ENCODE data around the gene SLC16A9.

The SLC16A9 gene

DNA sequence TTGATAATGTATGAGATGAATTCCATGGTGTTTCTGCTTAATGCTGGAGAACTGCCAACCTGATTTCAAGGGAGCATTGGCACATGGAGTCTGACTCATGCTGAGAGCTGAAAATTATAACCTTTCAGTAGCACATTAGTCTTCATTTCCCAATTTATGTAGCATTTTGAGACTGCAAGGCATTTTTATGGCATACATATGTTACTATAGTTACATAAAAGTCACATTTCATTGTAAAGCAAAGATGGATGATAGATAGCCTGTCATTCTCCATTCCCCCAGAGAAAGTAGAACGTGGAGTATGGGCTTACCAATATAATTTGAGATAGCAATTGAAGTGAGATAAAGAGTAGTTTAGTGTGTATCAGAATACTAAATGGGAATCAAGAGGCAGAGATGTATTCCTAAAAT lies 103.1 kb downstream of the SLC16A9 start (continued):
- TF ChIP-seq, protein P1, sequence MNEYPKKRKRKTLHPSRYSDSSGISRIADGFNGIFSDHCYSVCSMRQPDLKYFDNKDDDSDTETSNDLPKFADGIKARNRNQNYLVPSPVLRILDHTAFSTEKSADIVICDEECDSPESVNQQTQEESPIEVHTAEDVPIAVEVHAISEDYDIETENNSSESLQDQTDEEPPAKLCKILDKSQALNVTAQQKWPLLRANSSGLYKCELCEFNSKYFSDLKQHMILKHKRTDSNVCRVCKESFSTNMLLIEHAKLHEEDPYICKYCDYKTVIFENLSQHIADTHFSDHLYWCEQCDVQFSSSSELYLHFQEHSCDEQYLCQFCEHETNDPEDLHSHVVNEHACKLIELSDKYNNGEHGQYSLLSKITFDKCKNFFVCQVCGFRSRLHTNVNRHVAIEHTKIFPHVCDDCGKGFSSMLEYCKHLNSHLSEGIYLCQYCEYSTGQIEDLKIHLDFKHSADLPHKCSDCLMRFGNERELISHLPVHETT (tag by site-specific recombination; IDR thresholded peaks at IDR 0.05): no peak
- TF ChIP-seq GLI2 (tag by site-specific recombination; IDR thresholded peaks at IDR 0.05; ENCODE audit: borderline replicate concordance, low read depth) (peak; percentile 29; the same call in 1 of the 2 replicates), GLIS2 (tag by site-specific recombination; IDR thresholded peaks at IDR 0.05) (no peak), ZNF174 (tag by site-specific recombination; IDR thresholded peaks at IDR 0.05) (no peak), ZNF114 (tag by site-specific recombination; IDR thresholded peaks at IDR 0.05) (no peak), SALL2 (tag by site-specific recombination; IDR thresholded peaks at IDR 0.05; ENCODE audit: borderline replicate concordance) (no peak), ZFP69B (tag by site-specific recombination; IDR thresholded peaks at IDR 0.05) (no peak), ZBTB20 (tag by site-specific recombination; IDR thresholded peaks at IDR 0.05) (no peak), ZNF23 (tag by site-specific recombination; IDR thresholded peaks at IDR 0.05; ENCODE audit: borderline replicate concordance) (no peak), ZNF10 (tag by site-specific recombination; IDR thresholded peaks at IDR 0.05) (0 out of 2 replicates have a peak, but pooled peaks have one; percentile 41), ZNF510 (tag by site-specific recombination; IDR thresholded peaks at IDR 0.05; ENCODE audit: insufficient replicate concordance) (no peak), ZNF785 (tag by site-specific recombination; IDR thresholded peaks at IDR 0.05) (no peak), ZNF654 (tag by site-specific recombination; IDR thresholded peaks at IDR 0.05; ENCODE audit: low read depth) (no peak), HOXC10 (CRISPR knock-in tag; IDR thresholded peaks at IDR 0.05) (no peak), ZNF274 (IDR thresholded peaks at IDR 0.05; ENCODE audit: low read length) (no peak), ZNF274 (tag by site-specific recombination; IDR thresholded peaks at IDR 0.05; ENCODE audit: borderline replicate concordance) (no peak), ZNF48 (tag by site-specific recombination; IDR thresholded peaks at IDR 0.05) (no peak), ZNF391 (tag by site-specific recombination; IDR thresholded peaks at IDR 0.05; ENCODE audit: borderline replicate concordance, low read depth) (no peak), SP3 (tag by site-specific recombination; IDR thresholded peaks at IDR 0.05) (no peak), ZNF266 (tag by site-specific recombination; IDR thresholded peaks at IDR 0.05; ENCODE audit: low read depth) (no peak), MEIS1 (CRISPR knock-in tag; IDR thresholded peaks at IDR 0.05; ENCODE audit: borderline replicate concordance) (no peak), ZBTB7A (tag by site-specific recombination; IDR thresholded peaks at IDR 0.05; ENCODE audit: low read depth) (no peak), KLF1 (tag by site-specific recombination; IDR thresholded peaks at IDR 0.05) (no peak)
- TF ChIP-seq, protein P2, sequence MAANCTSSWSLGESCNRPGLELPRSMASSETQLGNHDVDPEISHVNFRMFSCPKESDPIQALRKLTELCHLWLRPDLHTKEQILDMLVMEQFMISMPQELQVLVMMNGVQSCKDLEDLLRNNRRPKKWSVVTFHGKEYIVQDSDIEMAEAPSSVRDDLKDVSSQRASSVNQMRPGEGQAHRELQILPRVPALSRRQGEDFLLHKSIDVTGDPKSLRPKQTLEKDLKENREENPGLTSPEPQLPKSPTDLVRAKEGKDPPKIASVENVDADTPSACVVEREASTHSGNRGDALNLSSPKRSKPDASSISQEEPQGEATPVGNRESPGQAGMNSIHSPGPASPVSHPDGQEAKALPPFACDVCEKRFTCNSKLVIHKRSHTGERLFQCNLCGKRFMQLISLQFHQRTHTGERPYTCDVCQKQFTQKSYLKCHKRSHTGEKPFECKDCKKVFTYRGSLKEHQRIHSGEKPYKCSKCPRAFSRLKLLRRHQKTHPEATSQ (tag by site-specific recombination; IDR thresholded peaks at IDR 0.05): no peak
- TF ChIP-seq, protein P3, sequence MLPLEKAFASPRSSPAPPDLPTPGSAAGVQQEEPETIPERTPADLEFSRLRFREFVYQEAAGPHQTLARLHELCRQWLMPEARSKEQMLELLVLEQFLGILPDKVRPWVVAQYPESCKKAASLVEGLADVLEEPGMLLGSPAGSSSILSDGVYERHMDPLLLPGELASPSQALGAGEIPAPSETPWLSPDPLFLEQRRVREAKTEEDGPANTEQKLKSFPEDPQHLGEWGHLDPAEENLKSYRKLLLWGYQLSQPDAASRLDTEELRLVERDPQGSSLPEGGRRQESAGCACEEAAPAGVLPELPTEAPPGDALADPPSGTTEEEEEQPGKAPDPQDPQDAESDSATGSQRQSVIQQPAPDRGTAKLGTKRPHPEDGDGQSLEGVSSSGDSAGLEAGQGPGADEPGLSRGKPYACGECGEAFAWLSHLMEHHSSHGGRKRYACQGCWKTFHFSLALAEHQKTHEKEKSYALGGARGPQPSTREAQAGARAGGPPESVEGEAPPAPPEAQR (tag by site-specific recombination; IDR thresholded peaks at IDR 0.05): no peak
- TF ChIP-seq, protein P4, sequence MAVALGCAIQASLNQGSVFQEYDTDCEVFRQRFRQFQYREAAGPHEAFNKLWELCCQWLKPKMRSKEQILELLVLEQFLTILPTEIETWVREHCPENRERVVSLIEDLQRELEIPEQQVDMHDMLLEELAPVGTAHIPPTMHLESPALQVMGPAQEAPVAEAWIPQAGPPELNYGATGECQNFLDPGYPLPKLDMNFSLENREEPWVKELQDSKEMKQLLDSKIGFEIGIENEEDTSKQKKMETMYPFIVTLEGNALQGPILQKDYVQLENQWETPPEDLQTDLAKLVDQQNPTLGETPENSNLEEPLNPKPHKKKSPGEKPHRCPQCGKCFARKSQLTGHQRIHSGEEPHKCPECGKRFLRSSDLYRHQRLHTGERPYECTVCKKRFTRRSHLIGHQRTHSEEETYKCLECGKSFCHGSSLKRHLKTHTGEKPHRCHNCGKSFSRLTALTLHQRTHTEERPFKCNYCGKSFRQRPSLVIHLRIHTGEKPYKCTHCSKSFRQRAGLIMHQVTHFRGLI (tag by site-specific recombination; IDR thresholded peaks at IDR 0.05): no peak
- TF ChIP-seq, protein P5, sequence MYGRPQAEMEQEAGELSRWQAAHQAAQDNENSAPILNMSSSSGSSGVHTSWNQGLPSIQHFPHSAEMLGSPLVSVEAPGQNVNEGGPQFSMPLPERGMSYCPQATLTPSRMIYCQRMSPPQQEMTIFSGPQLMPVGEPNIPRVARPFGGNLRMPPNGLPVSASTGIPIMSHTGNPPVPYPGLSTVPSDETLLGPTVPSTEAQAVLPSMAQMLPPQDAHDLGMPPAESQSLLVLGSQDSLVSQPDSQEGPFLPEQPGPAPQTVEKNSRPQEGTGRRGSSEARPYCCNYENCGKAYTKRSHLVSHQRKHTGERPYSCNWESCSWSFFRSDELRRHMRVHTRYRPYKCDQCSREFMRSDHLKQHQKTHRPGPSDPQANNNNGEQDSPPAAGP (tag by site-specific recombination; IDR thresholded peaks at IDR 0.05): no peak
- TF ChIP-seq, protein P6, sequence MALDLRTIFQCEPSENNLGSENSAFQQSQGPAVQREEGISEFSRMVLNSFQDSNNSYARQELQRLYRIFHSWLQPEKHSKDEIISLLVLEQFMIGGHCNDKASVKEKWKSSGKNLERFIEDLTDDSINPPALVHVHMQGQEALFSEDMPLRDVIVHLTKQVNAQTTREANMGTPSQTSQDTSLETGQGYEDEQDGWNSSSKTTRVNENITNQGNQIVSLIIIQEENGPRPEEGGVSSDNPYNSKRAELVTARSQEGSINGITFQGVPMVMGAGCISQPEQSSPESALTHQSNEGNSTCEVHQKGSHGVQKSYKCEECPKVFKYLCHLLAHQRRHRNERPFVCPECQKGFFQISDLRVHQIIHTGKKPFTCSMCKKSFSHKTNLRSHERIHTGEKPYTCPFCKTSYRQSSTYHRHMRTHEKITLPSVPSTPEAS (tag by site-specific recombination; IDR thresholded peaks at IDR 0.05): 0 out of 2 replicates have a peak, but pooled peaks have one; percentile 19
- TF ChIP-seq, protein P7, sequence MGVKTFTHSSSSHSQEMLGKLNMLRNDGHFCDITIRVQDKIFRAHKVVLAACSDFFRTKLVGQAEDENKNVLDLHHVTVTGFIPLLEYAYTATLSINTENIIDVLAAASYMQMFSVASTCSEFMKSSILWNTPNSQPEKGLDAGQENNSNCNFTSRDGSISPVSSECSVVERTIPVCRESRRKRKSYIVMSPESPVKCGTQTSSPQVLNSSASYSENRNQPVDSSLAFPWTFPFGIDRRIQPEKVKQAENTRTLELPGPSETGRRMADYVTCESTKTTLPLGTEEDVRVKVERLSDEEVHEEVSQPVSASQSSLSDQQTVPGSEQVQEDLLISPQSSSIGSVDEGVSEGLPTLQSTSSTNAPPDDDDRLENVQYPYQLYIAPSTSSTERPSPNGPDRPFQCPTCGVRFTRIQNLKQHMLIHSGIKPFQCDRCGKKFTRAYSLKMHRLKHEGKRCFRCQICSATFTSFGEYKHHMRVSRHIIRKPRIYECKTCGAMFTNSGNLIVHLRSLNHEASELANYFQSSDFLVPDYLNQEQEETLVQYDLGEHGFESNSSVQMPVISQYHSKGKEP (tag by site-specific recombination; IDR thresholded peaks at IDR 0.05): peak; percentile 45; the same call in 1 of the 2 replicates
- TF ChIP-seq, protein P8, sequence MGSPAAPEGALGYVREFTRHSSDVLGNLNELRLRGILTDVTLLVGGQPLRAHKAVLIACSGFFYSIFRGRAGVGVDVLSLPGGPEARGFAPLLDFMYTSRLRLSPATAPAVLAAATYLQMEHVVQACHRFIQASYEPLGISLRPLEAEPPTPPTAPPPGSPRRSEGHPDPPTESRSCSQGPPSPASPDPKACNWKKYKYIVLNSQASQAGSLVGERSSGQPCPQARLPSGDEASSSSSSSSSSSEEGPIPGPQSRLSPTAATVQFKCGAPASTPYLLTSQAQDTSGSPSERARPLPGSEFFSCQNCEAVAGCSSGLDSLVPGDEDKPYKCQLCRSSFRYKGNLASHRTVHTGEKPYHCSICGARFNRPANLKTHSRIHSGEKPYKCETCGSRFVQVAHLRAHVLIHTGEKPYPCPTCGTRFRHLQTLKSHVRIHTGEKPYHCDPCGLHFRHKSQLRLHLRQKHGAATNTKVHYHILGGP (tag by site-specific recombination; IDR thresholded peaks at IDR 0.05): 0 out of 2 replicates have a peak, but pooled peaks have one; percentile 40
